HG03135 (cell line): ENCODE results near the gene TMC2.
A peak's percentile ranks its signal among the peaks of the same experiment; 100 is the strongest.
"Not testable (repeated sequence)": the region's sequence is repeated elsewhere in the genome, so short reads cannot be mapped to it uniquely, and the experiment has no call there.

ENCODE experiments used
- ATAC-seq: cut with Tn5 transposase; IDR thresholded peaks from one replicate; pipeline ENCODE4 v1.9.1; 2021; ENCODE audit warnings: mild to moderate bottlenecking, moderate library complexity; ENCODE audit not compliant: unreplicated experiment

Gene TMC2

GRCh38 chr20:2536560-2536986, at the start of gene TMC2:
TMC2 (plus strand) TSS chr20:2536573; CDS start chr20:2536622, 49 bp downstream.
- ATAC-seq, result no peak

- not testable (repeated sequence) for ATAC-seq
Observed at GRCh38 chr20:2502808-2503384, 33.5 kb upstream of the TMC2 start.

GRCh38 chr20:2504803-2505202, 31.6 kb upstream of the TMC2 start:
- ATAC-seq, result not testable (repeated sequence)

GRCh38 chr20:2506426-2506825, 29.9 kb upstream of the TMC2 start:
- not testable (repeated sequence) for ATAC-seq

GRCh38 chr20:2507464-2507863, 28.9 kb upstream of the TMC2 start:
- ATAC-seq, result no peak

GRCh38 chr20:2507875-2508630, 28.3 kb upstream of the TMC2 start:
- ATAC-seq, result peak; percentile 18

GRCh38 chr20:2508631-2509467, 27.5 kb upstream of the TMC2 start, which contains the start of gene ZNF343:
ZNF343 (minus strand) TSS chr20:2508915; CDS start chr20:2493895, 15,020 bp downstream.
- ATAC-seq, result peak; percentile 98

GRCh38 chr20:2509468-2509781, 26.9 kb upstream of the TMC2 start:
- no peak for ATAC-seq

GRCh38 chr20:2509794-2510193, 26.6 kb upstream of the TMC2 start:
- no peak for ATAC-seq

GRCh38 chr20:2515203-2515602, 21.2 kb upstream of the TMC2 start:
- no peak for ATAC-seq

GRCh38 chr20:2516399-2516798, 20.0 kb upstream of the TMC2 start:
- no peak for ATAC-seq

- ATAC-seq, result no peak
Observed at GRCh38 chr20:2518096-2518495, 18.3 kb upstream of the TMC2 start.

GRCh38 chr20:2518558-2518957, 17.8 kb upstream of the TMC2 start:
- no peak for ATAC-seq

- ATAC-seq, result no peak
Observed at GRCh38 chr20:2519115-2519809, 17.1 kb upstream of the TMC2 start.

- ATAC-seq, result no peak
Observed at GRCh38 chr20:2520617-2521016, 15.8 kb upstream of the TMC2 start.

- ATAC-seq, result no peak
Observed at GRCh38 chr20:2521369-2522305, 14.7 kb upstream of the TMC2 start.

GRCh38 chr20:2522826-2523429, 13.4 kb upstream of the TMC2 start:
- not testable (repeated sequence) for ATAC-seq

- ATAC-seq, result peak; percentile 68
Observed at GRCh38 chr20:2523919-2524708, 12.3 kb upstream of the TMC2 start.
